Stimulated activated CD8-positive, alpha-beta memory T cell treated with anti-CD3 and anti-CD28 coated beads, Interleukin-4, amount 100 ng/mL, for 48 hours (primary cell): ENCODE data around the gene GRIN2A.

Experiments
- DNase-seq: peaks from one replicate; pipeline ENCODE4 v3.0.0-alpha.2; 2020

The GRIN2A gene

GRCh38 chr16:10083301-10083700 lies 98.9 kb downstream of the GRIN2A start:
- DNase-seq, result no peak

GRCh38 chr16:10081201-10081940 lies 100.9 kb downstream of the GRIN2A start:
- no peak for DNase-seq

GRCh38 chr16:10080051-10080772 lies 102.0 kb downstream of the GRIN2A start:
- DNase-seq, result no peak

DNA sequence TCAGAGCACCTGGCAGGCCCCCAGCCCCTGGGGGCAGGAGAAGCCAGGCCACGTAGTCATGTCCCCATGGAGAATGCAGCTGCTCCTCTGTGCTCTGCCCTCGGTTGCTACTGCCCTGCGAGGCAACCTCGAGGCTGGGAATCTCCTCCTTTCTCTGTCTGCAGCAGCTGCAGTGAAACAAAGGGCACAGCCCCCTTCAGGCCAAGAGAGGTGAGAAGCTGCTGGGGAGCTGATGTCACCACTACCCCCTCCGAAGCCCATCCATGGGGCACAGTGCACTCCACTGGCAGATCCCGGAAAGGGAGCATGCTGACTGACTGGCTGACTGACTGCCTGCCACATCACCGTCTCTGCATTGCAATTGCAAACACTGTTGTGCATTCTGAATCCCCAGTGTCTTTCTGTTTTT lies 103.7 kb downstream of the GRIN2A start:
- no peak for DNase-seq

- DNase-seq, result no peak
These were observed 104.4 kb downstream of the GRIN2A start for GRCh38 chr16:10077861-10078260.

- DNase-seq, result no peak
These were observed 106.2 kb downstream of the GRIN2A start for GRCh38 chr16:10076037-10076436.

GRCh38 chr16:10070591-10070990 lies 111.6 kb downstream of the GRIN2A start:
- no peak for DNase-seq

- no peak for DNase-seq
These were observed 112.9 kb downstream of the GRIN2A start for GRCh38 chr16:10069374-10069773.

DNA sequence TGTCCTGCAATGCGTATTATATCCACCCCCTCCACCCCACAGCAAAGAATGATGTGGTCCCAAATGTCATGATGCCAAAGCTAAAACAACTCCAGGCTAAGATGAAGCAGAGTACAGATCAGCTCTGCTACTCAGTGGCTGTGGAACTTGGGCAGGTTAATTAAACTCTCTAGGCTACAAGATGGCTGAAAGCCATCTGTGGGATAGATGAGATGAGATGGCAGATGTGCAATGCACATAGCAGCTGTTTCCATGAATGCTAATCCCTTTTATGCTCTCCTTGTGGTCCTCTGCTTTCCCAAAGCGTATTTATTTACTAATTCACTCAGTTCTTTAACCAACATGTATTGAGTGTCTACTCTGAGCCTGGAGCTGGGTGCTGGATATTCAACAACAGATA lies 114.4 kb downstream of the GRIN2A start:
- DNase-seq, result no peak

- no peak for DNase-seq
These were observed 114.8 kb downstream of the GRIN2A start for GRCh38 chr16:10067406-10067805.

- DNase-seq, result no peak
These were observed 117.2 kb downstream of the GRIN2A start for GRCh38 chr16:10065019-10065418.

- DNase-seq, result no peak
These were observed 133.4 kb downstream of the GRIN2A start for GRCh38 chr16:10048850-10049249.

DNA sequence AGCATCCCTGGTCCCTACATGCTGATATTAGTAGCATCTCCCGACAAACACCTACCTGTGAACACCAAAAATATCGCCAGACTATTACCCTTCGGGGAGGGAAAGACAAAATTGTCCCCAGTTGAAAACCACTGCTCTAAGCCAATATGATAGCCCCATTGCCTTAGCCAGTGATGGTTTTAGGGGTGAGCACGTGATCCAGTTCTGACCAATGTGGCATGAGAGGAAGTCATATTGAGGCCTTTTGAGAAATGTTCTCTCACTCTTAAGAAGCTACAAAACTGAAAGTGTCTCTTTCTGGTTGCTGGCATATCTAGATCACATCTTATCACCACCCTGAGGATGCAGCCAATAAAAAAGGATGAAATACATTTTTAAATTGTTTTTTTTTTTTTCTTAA lies 136.3 kb downstream of the GRIN2A start:
- no peak for DNase-seq

DNA sequence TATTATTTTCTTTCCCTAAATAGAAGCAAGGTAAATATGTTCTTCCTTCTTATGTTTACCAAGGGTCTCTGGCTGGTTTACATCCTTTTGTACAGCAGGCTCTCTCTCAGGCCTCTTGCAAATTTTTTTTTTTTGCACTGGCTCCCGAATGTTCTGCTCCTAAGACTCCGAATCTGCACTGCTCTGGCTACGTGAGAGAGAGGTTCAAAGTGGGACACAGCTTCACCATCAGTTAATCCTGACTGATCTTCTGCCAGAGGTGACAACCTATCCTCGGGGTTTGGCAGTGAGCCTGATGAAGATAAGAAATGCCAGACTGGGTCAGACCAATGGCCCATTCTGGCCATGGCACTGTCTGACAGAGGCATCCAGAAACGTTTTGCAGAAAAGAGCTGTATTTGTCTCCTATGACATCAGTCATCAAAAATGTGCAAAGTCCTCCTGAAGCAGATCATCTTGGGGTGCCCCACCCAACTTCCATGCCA lies 136.9 kb downstream of the GRIN2A start:
- DNase-seq, result no peak

DNA sequence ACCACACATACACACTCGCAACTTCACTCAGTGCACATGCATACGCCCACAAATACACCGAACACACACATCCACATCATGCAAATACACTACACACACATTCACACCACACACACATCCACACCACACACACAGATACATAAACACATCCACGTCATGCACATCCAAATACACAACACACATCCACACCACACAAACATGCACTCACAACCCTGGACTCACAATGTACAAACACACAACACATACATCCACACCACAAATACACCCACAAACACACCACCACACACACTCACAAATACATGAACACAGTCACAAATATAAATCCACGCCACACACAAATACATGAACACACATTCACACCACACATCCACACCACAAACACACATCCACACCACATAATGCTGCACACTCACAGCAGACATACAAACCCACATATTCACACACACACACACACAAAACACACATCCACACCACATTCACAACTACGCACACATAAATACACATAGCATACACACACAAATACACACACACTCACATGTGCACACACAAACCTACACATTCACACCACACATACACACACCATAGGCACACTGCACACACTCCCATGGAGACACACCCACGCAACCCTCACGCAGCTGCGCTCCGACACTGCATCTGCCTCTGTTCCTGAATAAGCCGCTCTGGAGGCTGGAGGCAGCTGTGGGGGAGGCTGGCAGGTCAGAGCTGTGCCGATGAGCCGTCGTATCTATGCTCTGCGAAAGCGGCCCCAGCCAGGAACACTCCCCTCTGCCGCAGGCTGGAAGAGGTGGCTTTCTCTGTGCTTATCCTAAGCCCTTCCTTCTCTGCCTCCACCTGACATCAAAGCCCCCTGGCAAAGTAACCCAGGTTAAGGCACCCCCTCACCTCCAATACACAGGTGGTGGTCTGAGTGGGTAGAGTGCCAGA lies 141.8 kb downstream of the GRIN2A start:
- DNase-seq, result no peak

DNA sequence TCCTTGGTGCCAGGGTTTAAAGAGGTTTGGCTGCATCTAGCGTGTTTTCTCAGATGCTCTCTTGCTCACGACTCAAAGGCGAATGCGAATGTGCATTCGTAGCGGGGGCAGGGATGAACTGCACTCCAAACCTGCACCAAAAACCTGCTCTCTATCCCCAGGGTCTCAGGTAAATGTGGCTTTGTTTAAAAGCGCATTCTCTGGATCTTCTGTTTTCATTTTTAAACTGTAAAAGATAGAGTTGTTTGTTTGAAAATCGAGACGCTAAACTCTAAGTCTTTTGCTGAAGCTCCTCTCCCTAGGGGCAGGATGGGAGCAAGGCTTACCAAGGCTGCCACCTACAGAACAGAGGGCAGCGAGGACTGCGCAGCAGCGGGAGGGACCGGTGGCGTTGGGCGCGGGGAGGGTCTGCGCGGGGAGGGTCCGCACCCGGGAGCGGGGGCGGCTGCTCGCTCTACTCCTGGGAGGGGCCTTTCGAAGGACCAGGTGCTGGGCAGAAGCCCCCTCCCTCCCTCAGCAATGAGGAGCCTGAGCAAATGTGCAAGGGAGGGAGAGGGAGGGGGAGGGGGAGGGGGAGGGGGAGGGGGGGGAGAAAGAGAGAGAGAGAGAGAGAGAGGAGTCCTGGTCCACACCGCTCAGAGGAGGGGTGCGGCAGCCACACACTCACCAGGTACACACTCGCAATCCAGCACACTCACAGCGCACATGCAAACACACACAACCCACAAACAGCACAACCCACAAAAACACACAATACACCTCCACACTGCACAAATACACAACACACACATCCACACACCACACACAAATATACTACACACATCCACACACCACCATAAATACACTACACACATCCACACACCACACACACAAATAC lies 142.8 kb downstream of the GRIN2A start:
- no peak for DNase-seq

DNA sequence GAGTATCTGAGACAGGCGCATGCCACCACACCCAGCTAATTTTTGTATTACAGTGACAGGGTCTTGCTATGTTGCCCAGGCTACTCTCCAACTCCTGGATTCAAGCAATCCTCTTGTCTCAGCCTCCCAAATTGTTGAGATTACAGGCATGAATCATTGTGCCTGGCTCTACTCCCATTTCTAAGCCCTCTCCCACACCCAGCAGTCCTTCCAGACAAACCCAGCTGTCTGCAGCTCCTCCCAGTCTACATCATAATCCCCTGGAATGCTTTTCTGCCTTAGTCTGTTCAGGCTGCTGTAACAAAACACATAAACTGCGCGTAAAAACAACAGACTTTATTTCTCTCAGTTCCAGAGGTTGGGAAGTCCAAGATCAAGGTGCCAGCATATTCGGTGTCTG lies 144.5 kb downstream of the GRIN2A start:
- no peak for DNase-seq

GRCh38 chr16:10036956-10037355 lies 145.3 kb downstream of the GRIN2A start:
- no peak for DNase-seq

- DNase-seq, result no peak
These were observed 148.7 kb downstream of the GRIN2A start for GRCh38 chr16:10033556-10033955.

- DNase-seq, result no peak
These were observed 150.3 kb downstream of the GRIN2A start for GRCh38 chr16:10031955-10032354.

- DNase-seq, result no peak
These were observed 150.8 kb downstream of the GRIN2A start for GRCh38 chr16:10031473-10031872.

- DNase-seq, result no peak
These were observed 153.6 kb downstream of the GRIN2A start for GRCh38 chr16:10028644-10029043.
